ENCODE measurements around the gene TAAR2. TPM values are rescaled to one million over a fixed set of nuclear protein-coding genes. Genes with fewer than 3 reads are reported as not detected.

Gene TAAR2
- total and polyA plus RNA-seq, 2 donors (not counting 1 experiment from before 2014, with no cell fraction given): not detected

DNA sequence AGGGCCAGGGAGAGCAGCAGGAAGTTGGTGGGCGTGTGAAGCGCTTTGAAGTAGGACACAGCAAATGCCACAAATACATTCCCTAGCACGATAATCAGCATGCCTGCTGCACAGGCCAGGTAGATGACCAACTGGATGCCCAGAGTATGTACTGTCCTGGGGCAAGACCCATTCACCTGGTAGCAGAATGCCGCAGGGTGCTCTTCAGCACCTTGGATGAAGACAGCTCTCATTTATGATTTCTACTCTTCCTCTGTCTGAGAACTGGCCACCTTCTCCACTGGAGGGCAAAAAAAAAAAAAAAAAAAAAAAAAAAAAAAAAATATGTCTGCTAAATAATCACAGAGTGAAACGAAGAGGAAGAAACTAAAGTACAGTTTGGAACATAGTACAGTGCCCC is 34.6 kb downstream of the TAAR2 start, which contains the start of gene TAAR5:
Gene TAAR5, minus strand, starts transcription at position 288 of the 400 bp plus-strand sequence. Its CDS starts 55 bp downstream, at position 233.
- Histone ChIP-seq H3K4me3 (ENCODE audit: control extremely low read depth in 1 of 5, extremely low read depth in 1 of 5, insufficient read depth in 1 of 5, low read depth in 2 of 5, low read length in 4 of 5) (no peak within 1 kb of the TSS), H4K20me1 (ENCODE audit: control insufficient read depth, insufficient read depth, low read length, poor library complexity, severe bottlenecking) (no peaks in the 10 kb centered on the region), H3K27ac (ENCODE audit: low read length in 2 of 2) (no peak within 1 kb of the TSS), H3K27me3 (replicated peaks in 1 of 4; ENCODE audit: control extremely low read depth in 1 of 4, control insufficient read depth in 3 of 4, insufficient read depth in 4 of 4, low read length in 3 of 4) (peaks cover 0 to 3% (median 0%) of the 10 kb centered on the region in 4 experiments), H3K9ac (ENCODE audit: low read length) (no peak within 1 kb of the TSS), H3K9me3 (ENCODE audit: control extremely low read depth in 1 of 3, control insufficient read depth in 2 of 3, insufficient read depth in 1 of 3, low read length in 2 of 3) (no peaks in the 10 kb centered on the region), H2AFZ (ENCODE audit: insufficient read depth, low read depth, low read length, poor library complexity, severe bottlenecking) (no peak within 1 kb of the TSS), H3K79me2 (ENCODE audit: control insufficient read depth, insufficient read depth, low read length) (no peaks in the 10 kb centered on the region), H3K4me2 (replicated peaks; ENCODE audit: low read depth, low read length, poor library complexity, severe bottlenecking) (no peak within 1 kb of the TSS), H3K4me1 (ENCODE audit: control insufficient read depth in 2 of 2, insufficient read depth in 2 of 2, low read length in 2 of 2) (no peaks in the 10 kb centered on the region), H3K36me3 (replicated peaks in 1 of 2; ENCODE audit: control extremely low read depth in 1 of 2, control insufficient read depth in 1 of 2, extremely low read depth in 1 of 2, insufficient read depth in 2 of 2, low read length in 1 of 2) (no peaks in the 10 kb centered on the region)
- CTCF ChIA-PET: no interaction called here
- Mint-ChIP-seq H3K4me3 (no peak within 1 kb of the TSS), H3K9me3 (ENCODE audit: insufficient read depth) (no peaks in the 10 kb centered on the region), H3K27ac (no peak within 1 kb of the TSS), H3K27me3 (peaks cover 15% of the 10 kb centered on the region), H3K4me1 (peaks cover 2% of the 10 kb centered on the region)
- DNase-seq: no peak
- no peak for TF ChIP-seq CTCF (IDR thresholded peaks at IDR 0.05)
- no peak for TF ChIP-seq EZH2 (IDR thresholded peaks at IDR 0.05; ENCODE audit: borderline replicate concordance, insufficient read depth, low read depth, low read length, poor library complexity, severe bottlenecking)
- POLR2A ChIA-PET: no interaction called here
- ATAC-seq (ENCODE audit: low read depth): no peak
- 86% methylated on average over 2 of the region's 5 CpGs for WGBS (ENCODE audit: insufficient coverage)
- intact Hi-C loops (cut with micrococcal nuclease): no loop called here

- peaks cover 0 to 3% (median 0%) of the 10 kb centered on the region in 4 experiments for H3K27me3 ChIP-seq (replicated peaks in 1 of 4; ENCODE audit: control extremely low read depth in 1 of 4, control insufficient read depth in 3 of 4, insufficient read depth in 4 of 4, low read length in 3 of 4)
- ATAC-seq (ENCODE audit: low read depth): no peak
- no peak for TF ChIP-seq EZH2 (IDR thresholded peaks at IDR 0.05; ENCODE audit: borderline replicate concordance, insufficient read depth, low read depth, low read length, poor library complexity, severe bottlenecking)
- no peak for TF ChIP-seq CTCF (IDR thresholded peaks at IDR 0.05)
- no peak overlapping the region for H3K4me2 ChIP-seq (replicated peaks; ENCODE audit: low read depth, low read length, poor library complexity, severe bottlenecking)
- H3K4me1 ChIP-seq (ENCODE audit: control insufficient read depth in 2 of 2, insufficient read depth in 2 of 2, low read length in 2 of 2): no peaks in the 10 kb centered on the region
- no peak overlapping the region for H3K27ac Mint-ChIP-seq
- no peaks in the 10 kb centered on the region for H3K79me2 ChIP-seq (ENCODE audit: control insufficient read depth, insufficient read depth, low read length)
- intact Hi-C loops (cut with micrococcal nuclease): no loop called here
- H3K4me3 ChIP-seq (ENCODE audit: control extremely low read depth in 1 of 5, extremely low read depth in 1 of 5, insufficient read depth in 1 of 5, low read depth in 2 of 5, low read length in 4 of 5): no peak overlapping the region
- H3K36me3 ChIP-seq (replicated peaks in 1 of 2; ENCODE audit: control extremely low read depth in 1 of 2, control insufficient read depth in 1 of 2, extremely low read depth in 1 of 2, insufficient read depth in 2 of 2, low read length in 1 of 2): no peaks in the 10 kb centered on the region
- H3K4me3 Mint-ChIP-seq: no peak overlapping the region
- ChIA-PET POLR2A (interaction anchor here (0.6 kb wide), 1 partner anchor 128 kb away, joined by 8 read pairs; no protein-coding TSS in a partner anchor), CTCF (no interaction called here)
- WGBS (ENCODE audit: insufficient coverage): 13% methylated on average over 1 of the region's 2 CpGs
- H3K27me3 Mint-ChIP-seq: peaks cover 14% of the 10 kb centered on the region
- no peaks in the 10 kb centered on the region for H3K4me1 Mint-ChIP-seq
- no peak overlapping the region for H3K9ac ChIP-seq (ENCODE audit: low read length)
- no peak for DNase-seq
- H3K27ac ChIP-seq (ENCODE audit: low read length in 2 of 2): no peak overlapping the region
- H3K9me3 Mint-ChIP-seq (ENCODE audit: insufficient read depth): no peaks in the 10 kb centered on the region
- H4K20me1 ChIP-seq (ENCODE audit: control insufficient read depth, insufficient read depth, low read length, poor library complexity, severe bottlenecking): no peaks in the 10 kb centered on the region
- H3K9me3 ChIP-seq (ENCODE audit: control extremely low read depth in 1 of 3, control insufficient read depth in 2 of 3, insufficient read depth in 1 of 3, low read length in 2 of 3): no peaks in the 10 kb centered on the region
- H2AFZ ChIP-seq (ENCODE audit: insufficient read depth, low read depth, low read length, poor library complexity, severe bottlenecking): no peak overlapping the region
These were observed 36.7 kb downstream of the TAAR2 start for GRCh38 chr6:132587424-132587823.

All from B cell (primary cell).